SH-SY5Y (cell line): ENCODE results near the gene CTDSP1.

ENCODE experiments used
- GATA2 ChIP-seq: IDR thresholded peaks from 2 replicates; pipeline ENCODE4 v1.6.1; 2011; ENCODE audit warnings: mild to moderate bottlenecking, low read depth, low read length
- GATA3 ChIP-seq: IDR thresholded peaks from 2 replicates; pipeline ENCODE4 v1.6.1; 2011; ENCODE audit warnings: low read depth, mild to moderate bottlenecking, low read length, moderate library complexity

GRCh38 chr2:218406949-218407618 is 7.4 kb downstream of the CTDSP1 start:
- no peak for TF ChIP-seq GATA3
- no peak for TF ChIP-seq GATA2
